GM08714 (cell line): ENCODE data around the gene PSAPL1.

Experiments
- H3K4me3 ChIP-seq: fragments of 200-500 bp; sonication (Bioruptor generic); 2 replicates; pipeline ENCODE4 v1.5.1; 2014; ENCODE audit warnings: mild to moderate bottlenecking, low read length, inconsistent platforms
- ZNF274 ChIP-seq: IDR thresholded peaks from 2 replicates; pipeline ENCODE4 v1.6.1; 2012; ENCODE audit warnings: mild to moderate bottlenecking, low read depth, low read length

Gene PSAPL1

DNA sequence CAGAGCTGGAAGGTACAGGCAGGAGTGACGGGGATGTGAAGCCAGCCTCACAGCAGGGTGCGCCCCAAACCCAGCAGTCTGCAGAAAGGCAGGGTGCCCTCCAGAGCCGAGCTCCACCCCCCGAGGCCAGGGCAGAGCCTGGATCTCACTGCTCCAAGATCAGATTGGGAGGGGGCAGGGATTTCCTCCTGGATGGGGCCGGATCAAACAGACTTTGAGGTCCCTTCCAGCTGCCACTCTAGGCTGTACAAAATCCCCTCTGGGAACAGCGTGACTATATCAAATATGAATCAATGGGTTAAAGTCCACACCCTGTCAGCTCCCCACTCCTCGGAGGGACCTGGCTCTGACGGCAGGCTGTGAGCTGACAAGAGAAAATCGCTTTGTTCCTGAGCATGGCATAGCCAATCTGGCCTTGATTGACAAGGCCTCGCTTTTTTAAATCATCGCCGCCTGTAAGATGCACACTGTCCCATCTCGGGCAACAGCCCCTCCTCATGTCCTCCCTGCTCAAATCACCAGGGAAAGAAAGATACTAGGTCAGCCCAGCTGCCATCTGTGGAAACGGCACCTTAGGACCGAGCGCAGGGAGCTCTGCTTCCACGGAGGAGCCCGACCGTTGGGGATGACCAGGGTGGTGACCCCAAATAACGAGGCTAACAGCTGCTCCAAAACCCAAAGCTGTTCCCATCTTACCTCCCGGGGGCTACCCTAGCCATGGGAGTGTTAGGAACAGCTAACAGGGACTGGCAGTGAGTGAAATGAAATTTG is 39.9 kb downstream of the PSAPL1 start:
- no peak for TF ChIP-seq ZNF274
- no peak overlapping the region for H3K4me3 ChIP-seq

DNA sequence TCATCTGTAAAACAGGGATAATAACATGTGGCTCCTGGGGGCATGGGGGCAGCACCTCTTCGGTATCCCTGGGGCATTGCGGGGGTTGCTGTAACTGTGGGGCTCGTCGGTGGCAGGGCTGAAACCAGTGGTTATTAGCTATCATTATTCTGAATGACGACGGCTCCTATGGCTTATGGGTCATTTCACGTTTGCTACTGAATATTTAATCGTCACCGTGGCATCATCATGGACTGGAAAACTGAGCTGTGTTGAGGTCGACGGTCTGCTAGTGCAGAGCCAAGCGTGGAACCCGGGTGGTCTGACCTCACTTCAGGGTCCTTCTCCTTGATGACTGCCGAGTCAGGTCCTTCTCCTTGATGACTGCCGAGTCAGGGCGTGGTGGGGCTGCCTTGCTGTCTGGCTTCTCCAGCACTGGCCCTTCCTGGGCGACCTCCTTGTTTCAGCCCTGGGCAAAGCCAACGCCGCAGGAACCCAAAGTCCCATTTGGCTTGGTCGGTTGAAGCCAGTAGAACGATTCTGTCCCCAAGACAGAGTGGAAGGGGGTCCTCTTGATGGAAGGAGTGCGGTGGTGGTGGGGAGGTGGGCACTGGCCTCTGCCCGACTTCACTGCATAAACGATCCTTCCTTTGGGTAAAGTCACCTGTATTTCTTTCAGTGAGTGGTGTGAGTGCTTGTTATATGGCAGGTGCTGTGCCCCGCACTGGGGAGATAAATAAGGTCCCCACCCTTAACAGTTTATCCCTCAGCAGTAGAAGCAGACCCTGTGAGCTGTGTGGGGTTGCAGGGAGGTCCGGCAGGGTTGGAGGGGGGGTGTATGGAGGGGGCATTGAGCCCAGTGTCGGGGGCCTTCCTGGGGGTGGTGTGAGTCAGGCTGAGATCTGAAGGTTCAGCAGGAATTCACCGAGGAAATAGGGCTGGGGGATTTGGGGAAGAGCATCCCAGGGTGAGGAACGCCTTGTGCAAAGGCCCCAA is 40.8 kb downstream of the PSAPL1 start:
- TF ChIP-seq ZNF274 = no peak
- no peak overlapping the region for H3K4me3 ChIP-seq

GRCh38 chr4:7392438-7393421 is 42.0 kb downstream of the PSAPL1 start:
- TF ChIP-seq ZNF274 = no peak
- H3K4me3 ChIP-seq = no peak overlapping the region

DNA sequence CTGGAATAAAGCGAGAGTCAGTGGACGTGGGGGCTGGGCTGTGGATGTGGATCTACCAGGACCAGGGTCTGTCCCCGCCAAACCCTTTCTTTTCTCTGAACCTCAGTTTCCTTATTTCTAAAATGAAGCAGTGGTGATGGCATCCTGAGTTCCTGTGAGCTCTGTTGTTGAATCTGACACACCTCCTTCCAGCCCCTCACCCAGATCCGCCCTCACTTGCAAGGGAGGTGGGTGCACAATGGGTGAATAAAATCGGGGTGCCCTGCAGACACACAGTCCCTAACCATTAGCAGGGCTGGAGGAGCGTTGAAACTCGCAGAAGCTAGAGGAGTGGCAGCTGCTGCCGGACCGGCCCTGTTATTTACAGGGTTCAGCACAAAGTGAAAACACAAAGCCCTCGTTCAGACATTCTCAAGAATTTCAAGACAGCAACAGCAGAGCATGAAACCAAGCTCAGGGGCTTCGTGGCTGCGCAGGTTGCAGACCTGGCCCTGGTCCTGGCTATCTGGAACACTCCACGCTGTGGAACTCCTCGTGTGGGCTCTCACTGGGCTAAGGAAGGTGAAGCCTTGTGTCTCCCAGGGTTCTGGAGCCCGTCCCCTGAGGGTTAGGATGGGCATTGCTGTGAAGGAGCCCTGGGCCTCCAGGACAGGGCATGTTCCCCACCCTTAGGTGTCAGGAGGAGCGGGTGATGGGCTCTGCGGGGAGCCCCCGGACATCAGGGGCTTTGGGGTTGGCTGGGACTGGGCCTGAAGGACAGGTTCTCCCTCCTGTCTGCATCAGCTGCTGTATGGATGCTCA is 42.9 kb downstream of the PSAPL1 start:
- TF ChIP-seq ZNF274 = no peak
- no peak overlapping the region for H3K4me3 ChIP-seq

GRCh38 chr4:7390906-7391636 is 43.7 kb downstream of the PSAPL1 start:
- H3K4me3 ChIP-seq = no peak overlapping the region
- no peak for TF ChIP-seq ZNF274

- no peak for TF ChIP-seq ZNF274
Observed at GRCh38 chr4:7390336-7390735, 44.4 kb downstream of the PSAPL1 start.

GRCh38 chr4:7389719-7390118 is 45.0 kb downstream of the PSAPL1 start:
- TF ChIP-seq ZNF274 = no peak

More at GRCh38 chr4:7390336-7390735, 44.4 kb downstream of the PSAPL1 start:
- no peak overlapping the region for H3K4me3 ChIP-seq

GRCh38 chr4:7389101-7389701 is 45.5 kb downstream of the PSAPL1 start:
- H3K4me3 ChIP-seq = no peak overlapping the region
- TF ChIP-seq ZNF274 = no peak

More at GRCh38 chr4:7389719-7390118, 45.0 kb downstream of the PSAPL1 start:
- H3K4me3 ChIP-seq = no peak overlapping the region

DNA sequence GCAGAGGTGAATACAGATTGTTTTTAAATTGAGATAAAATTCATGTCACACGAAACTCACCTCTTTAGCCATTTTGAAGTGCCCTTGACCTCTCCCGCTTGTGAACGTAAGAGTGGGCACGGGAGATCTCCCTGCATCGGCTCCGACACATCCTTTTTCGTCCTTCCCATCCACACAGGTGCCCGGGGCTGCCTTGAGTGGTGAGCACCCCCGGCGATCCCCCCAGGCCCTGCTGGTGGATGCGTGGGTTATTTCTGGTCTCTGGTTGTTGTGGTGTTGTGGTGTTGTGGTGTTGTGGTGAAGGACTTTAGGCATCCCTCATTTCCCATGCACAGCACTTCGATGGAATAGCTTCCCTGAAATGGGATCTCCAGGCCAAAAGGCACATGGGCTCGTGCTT is 46.1 kb downstream of the PSAPL1 start:
- H3K4me3 ChIP-seq = no peak overlapping the region
- TF ChIP-seq ZNF274 = no peak

- H3K4me3 ChIP-seq = no peak overlapping the region
- TF ChIP-seq ZNF274 = no peak
Observed at GRCh38 chr4:7387925-7388324, 46.8 kb downstream of the PSAPL1 start.

DNA sequence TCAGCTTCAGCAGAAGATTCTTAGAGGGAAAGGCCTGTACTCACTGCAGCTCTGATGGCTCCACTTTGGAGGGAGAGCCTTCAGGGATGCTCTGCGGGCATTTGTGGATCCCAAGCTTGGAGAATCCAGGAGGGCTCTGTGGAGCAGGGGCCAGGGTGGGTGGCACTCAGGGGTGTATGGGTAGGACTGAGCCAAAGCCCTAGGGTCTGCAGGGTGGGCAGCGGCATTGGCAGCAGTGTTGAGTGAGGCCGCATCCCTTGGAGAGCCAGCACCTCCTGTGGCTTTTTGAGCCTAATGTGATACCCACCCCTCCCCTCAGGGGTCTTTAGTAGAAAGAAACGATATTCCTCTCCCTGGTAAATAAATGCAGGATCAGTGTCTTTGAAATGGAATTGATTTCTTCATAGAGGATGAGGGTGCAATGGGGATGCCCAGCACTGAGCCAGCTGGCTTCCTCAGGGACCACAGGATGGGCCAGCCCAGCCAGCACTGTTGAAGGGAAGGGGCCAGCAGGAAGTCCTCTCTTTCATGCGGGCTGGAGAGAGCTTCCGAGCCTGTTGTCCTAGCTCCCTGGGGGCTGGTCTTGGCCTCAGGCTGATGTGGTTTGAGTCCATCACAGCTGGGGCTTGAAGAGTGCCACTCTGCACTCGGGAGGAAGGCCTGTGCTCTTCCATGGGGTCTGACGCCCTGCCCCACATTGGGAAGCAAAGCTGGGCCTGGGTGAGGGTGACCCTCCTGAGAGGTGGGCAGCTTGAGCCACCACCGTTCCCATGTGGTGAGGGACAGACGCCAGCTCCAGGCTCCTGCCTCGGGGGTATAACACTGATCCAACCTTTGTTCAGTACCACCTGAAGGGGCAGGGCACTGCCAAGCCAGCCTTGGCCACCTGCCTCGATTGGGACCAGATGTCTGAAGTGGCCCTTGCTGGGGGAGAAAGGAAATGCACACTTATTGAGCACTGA is 49.5 kb downstream of the PSAPL1 start:
- no peak overlapping the region for H3K4me3 ChIP-seq
- no peak for TF ChIP-seq ZNF274
